ENCODE data around the gene TSSK3.
A peak's percentile ranks its signal among the peaks of the same experiment; 100 is the strongest.
"Not testable (repeated sequence)": the region's sequence is repeated elsewhere in the genome, so short reads cannot be mapped to it uniquely, and the experiment has no call there.

The TSSK3 gene

DNA sequence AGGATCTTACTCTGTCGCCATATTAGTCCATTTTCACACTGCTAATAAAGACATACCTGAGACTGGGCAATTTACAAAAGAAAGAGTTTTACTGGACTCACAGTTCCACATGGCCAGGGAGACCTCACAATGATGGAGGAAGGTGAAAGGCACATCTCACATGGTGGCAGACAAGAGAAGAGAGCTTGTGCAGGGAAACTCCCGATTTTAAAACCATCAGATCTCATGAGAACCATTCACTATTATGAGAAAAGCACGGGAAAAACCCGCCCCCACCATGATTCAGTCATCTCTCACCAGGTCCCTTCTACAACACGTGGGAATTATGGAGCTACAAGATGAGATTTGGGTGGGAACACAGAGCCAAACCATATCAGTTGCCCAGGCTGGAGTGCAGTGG, 34.2 kb downstream of the TSSK3 start:
- DNase-seq: not testable (repeated sequence)

- DNase-seq: no peak
These were observed 36.1 kb downstream of the TSSK3 start for GRCh38 chr1:32398401-32398800.

- no peak for DNase-seq
These were observed 37.5 kb downstream of the TSSK3 start for GRCh38 chr1:32399843-32400242.

GRCh38 chr1:32400876-32401631, 38.7 kb downstream of the TSSK3 start:
- peak in 54 of 56 donors; percentile 25 to 90 (median 64) for DNase-seq

GRCh38 chr1:32404946-32405345, 42.6 kb downstream of the TSSK3 start:
- DNase-seq: no peak

- no peak for DNase-seq
These were observed 43.5 kb downstream of the TSSK3 start for GRCh38 chr1:32405672-32406467.

DNA sequence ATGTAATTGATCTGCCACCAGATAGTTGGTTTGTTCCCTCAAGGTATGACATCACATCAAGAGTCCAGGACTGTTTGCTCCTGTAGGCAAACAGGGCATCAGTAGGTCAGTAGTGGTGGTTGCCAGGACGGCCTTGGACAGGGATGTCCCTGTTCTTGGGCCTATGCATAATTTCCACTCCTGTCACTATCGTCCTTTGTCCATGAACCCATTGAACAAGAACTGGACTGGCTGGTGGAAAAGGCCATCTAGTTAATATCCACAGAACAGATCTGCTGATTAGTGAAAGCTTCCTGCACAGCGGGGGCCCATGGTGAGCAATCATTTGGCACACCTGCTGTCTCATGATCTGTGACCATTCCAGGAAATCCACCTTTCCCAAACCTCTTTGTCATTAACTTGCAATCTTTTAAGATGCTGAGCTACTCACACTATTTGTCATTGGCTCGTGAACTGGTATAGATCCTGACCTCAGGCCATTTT, 44.3 kb downstream of the TSSK3 start:
- no peak for DNase-seq

DNA sequence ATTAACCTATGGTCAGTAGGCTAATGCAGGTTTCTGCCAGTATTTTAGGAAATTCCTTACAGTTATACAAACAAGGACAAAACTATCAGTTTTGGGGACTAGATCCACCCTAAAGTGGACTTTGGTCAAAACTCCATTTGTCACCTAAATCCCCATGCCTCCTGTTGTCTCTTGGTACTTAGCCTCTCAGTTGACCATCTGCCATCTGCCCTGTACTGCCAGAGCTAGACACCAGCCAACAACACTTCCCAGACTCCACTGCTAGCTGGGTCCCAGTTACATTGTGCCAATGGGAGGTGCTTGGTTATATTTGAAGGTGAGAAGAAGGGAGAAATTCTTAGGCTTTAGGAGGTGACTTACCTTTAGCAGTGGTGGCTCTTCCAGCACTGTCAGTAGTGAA, 48.9 kb downstream of the TSSK3 start:
- no peak for DNase-seq

GRCh38 chr1:32413507-32414185, 51.3 kb downstream of the TSSK3 start:
- DNase-seq: peak in 27 of 56 donors; percentile 1 to 58 (median 11)

All from nucleus accumbens (tissue), 56 donors.